ENCODE results near the gene CPNE5. TPM values are rescaled to one million over a fixed set of nuclear protein-coding genes. Genes with fewer than 3 reads are reported as not detected.

The CPNE5 gene
- total RNA-seq, 1 donor from 2014 or later: not detected

GRCh38 chr6:36800223-36801076 lies 38.8 kb downstream of the CPNE5 start:
- no peak overlapping the region for H3K27ac Mint-ChIP-seq (ENCODE audit: unreplicated experiment)
- H3K36me3 Mint-ChIP-seq (ENCODE audit: low read depth): no peaks in the 10 kb centered on the region

GRCh38 chr6:36798852-36799251 lies 40.4 kb downstream of the CPNE5 start:
- Mint-ChIP-seq H3K9me3 (ENCODE audit: low read depth) (no peaks in the 10 kb centered on the region), H3K27ac (ENCODE audit: unreplicated experiment) (no peak overlapping the region), H3K4me1 (ENCODE audit: low read depth) (no peaks in the 10 kb centered on the region), H3K4me3 (ENCODE audit: unreplicated experiment) (no peak overlapping the region), H3K36me3 (ENCODE audit: low read depth) (no peaks in the 10 kb centered on the region), H3K27me3 (ENCODE audit: low read depth) (peaks cover 16% of the 10 kb centered on the region)
- TF ChIP-seq CTCF (IDR thresholded peaks at IDR 0.05): no peak
- no peak for DNase-seq (ENCODE audit: low spot score)

More at GRCh38 chr6:36800223-36801076, 38.8 kb downstream of the CPNE5 start:
- H3K9me3 Mint-ChIP-seq (ENCODE audit: low read depth): no peaks in the 10 kb centered on the region
- no peaks in the 10 kb centered on the region for H3K4me1 Mint-ChIP-seq (ENCODE audit: low read depth)
- TF ChIP-seq CTCF (IDR thresholded peaks at IDR 0.05): no peak
- H3K27me3 Mint-ChIP-seq (ENCODE audit: low read depth): peaks cover 28% of the 10 kb centered on the region
- no peak overlapping the region for H3K4me3 Mint-ChIP-seq (ENCODE audit: unreplicated experiment)
- DNase-seq (ENCODE audit: low spot score): no peak

GRCh38 chr6:36797653-36798052 lies 41.6 kb downstream of the CPNE5 start:
- no peak for DNase-seq (ENCODE audit: low spot score)
- H3K4me3 Mint-ChIP-seq (ENCODE audit: unreplicated experiment): no peak overlapping the region
- TF ChIP-seq CTCF (IDR thresholded peaks at IDR 0.05): no peak
- H3K4me1 Mint-ChIP-seq (ENCODE audit: low read depth): no peaks in the 10 kb centered on the region
- no peak overlapping the region for H3K27ac Mint-ChIP-seq (ENCODE audit: unreplicated experiment)
- peaks cover 15% of the 10 kb centered on the region for H3K27me3 Mint-ChIP-seq (ENCODE audit: low read depth)
- no peaks in the 10 kb centered on the region for H3K36me3 Mint-ChIP-seq (ENCODE audit: low read depth)
- no peaks in the 10 kb centered on the region for H3K9me3 Mint-ChIP-seq (ENCODE audit: low read depth)

GRCh38 chr6:36797055-36797454 lies 42.2 kb downstream of the CPNE5 start:
- Mint-ChIP-seq H3K36me3 (ENCODE audit: low read depth) (no peaks in the 10 kb centered on the region), H3K27ac (ENCODE audit: unreplicated experiment) (no peak overlapping the region), H3K9me3 (ENCODE audit: low read depth) (no peaks in the 10 kb centered on the region), H3K4me1 (ENCODE audit: low read depth) (no peaks in the 10 kb centered on the region), H3K27me3 (ENCODE audit: low read depth) (peaks cover 15% of the 10 kb centered on the region), H3K4me3 (ENCODE audit: unreplicated experiment) (no peak overlapping the region)
- no peak for DNase-seq (ENCODE audit: low spot score)
- TF ChIP-seq CTCF (IDR thresholded peaks at IDR 0.05): no peak

- no peak for TF ChIP-seq CTCF (IDR thresholded peaks at IDR 0.05)
- Mint-ChIP-seq H3K4me3 (ENCODE audit: unreplicated experiment) (no peak overlapping the region), H3K4me1 (ENCODE audit: low read depth) (no peaks in the 10 kb centered on the region), H3K9me3 (ENCODE audit: low read depth) (no peaks in the 10 kb centered on the region), H3K27me3 (ENCODE audit: low read depth) (peaks cover 23% of the 10 kb centered on the region), H3K27ac (ENCODE audit: unreplicated experiment) (no peak overlapping the region), H3K36me3 (ENCODE audit: low read depth) (no peaks in the 10 kb centered on the region)
- DNase-seq (ENCODE audit: low spot score): no peak
Measured at GRCh38 chr6:36794713-36795065, 44.6 kb downstream of the CPNE5 start.
